Measurements from ENCODE around the gene CATSPER1.

DNA sequence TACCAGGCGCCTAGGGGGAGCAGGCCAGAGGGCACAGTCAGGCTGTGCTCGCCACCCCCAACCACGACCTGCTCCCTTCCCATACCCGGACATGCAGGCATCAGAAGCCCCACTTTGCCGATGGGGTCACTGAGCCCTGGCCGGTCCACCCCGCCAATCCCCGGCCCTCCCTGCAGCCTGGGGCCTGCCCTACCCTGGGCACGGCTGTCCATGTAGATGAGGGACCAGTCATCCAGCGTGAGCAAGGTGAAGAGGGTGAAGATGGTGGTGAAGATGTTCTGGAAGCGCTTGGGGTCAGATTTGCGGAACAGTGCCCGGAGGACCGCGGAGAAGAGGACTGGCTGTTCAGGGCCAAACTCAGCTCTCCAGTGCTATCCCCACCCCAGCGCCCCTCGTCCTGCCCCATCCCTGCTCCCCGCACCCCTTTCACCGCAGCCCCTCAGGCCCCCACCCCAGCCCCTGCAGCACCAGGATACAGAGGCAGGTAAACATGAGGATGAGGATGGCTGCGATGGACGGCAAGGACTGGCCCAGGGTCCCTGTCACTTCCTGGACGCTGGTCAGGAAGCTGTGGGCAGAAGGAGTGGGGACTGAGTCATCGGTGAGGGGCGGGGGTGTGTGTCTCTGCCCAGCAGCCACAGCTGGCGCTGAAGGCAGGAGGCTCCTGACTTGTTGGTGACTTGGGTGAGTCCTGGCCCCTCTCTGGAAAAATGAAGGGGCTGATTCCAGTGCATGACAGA lies 5.5 kb downstream of the CATSPER1 start:
- TF ChIP-seq POLR2A (IDR thresholded peaks at IDR 0.05), result no peak
- TF ChIP-seq, protein P1, sequence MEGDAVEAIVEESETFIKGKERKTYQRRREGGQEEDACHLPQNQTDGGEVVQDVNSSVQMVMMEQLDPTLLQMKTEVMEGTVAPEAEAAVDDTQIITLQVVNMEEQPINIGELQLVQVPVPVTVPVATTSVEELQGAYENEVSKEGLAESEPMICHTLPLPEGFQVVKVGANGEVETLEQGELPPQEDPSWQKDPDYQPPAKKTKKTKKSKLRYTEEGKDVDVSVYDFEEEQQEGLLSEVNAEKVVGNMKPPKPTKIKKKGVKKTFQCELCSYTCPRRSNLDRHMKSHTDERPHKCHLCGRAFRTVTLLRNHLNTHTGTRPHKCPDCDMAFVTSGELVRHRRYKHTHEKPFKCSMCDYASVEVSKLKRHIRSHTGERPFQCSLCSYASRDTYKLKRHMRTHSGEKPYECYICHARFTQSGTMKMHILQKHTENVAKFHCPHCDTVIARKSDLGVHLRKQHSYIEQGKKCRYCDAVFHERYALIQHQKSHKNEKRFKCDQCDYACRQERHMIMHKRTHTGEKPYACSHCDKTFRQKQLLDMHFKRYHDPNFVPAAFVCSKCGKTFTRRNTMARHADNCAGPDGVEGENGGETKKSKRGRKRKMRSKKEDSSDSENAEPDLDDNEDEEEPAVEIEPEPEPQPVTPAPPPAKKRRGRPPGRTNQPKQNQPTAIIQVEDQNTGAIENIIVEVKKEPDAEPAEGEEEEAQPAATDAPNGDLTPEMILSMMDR (IDR thresholded peaks at IDR 0.05), result no peak
